ENCODE measurements around the gene RBMS1. TPM values are rescaled to one million over a fixed set of nuclear protein-coding genes. Genes with fewer than 3 reads are reported as not detected.

Gene RBMS1
- total and polyA plus RNA-seq, 2 of the 4 experiments (the other 2 are of a cell fraction) = 43.5 to 64.9 TPM

DNA sequence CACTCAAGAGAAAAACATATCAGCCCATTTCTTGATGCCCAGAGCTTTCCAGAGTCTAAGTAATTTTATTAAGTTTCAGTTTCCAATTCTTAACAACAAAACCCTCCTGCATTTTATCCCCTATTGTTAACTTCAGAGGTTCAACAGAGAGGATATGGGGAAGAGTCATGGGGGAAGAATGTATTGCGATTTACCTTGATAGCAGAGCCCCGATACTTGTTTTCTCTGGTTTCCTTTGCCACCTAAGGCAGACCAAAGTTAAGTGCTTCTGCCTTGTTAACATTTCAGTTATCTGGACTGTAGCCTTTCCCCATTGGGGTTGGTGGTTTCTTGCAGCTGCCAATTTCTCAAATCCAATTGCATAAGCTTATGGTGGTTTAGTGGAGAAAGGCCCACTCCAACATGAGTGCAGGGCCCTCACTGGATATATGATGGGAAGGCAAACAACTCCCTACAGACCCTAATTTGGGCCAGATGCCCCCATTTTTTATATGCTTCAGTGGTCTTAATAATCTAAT is 211.5 kb downstream of the RBMS1 start:
- Histone ChIP-seq H3K4me3 (ENCODE audit: insufficient read depth, low read depth, low read length) (no peak overlapping the region), H3K79me1 (ENCODE audit: low read depth in 1 of 2, low read length in 2 of 2) (peaks cover 24 to 46% of the 10 kb centered on the region in 2 experiments), H4K5ac (ENCODE audit: low read depth, low read length) (no peak overlapping the region), H3K4me1 (ENCODE audit: control insufficient read depth, insufficient read depth, low read length) (peaks cover 1% of the 10 kb centered on the region; the same call in 1 of the 2 replicates), H3K56ac (ENCODE audit: extremely low read depth, insufficient read depth, low read length) (no peak overlapping the region), H4K8ac (ENCODE audit: low read depth in 2 of 2, low read length in 2 of 2) (no peak overlapping the region), H2AK9ac (replicated peaks; ENCODE audit: low read depth, low read length, poor library complexity) (no peak overlapping the region), H4K20me1 (ENCODE audit: insufficient read depth, low read length) (no peaks in the 10 kb centered on the region), H2BK15ac (ENCODE audit: low read depth, low read length) (no peak overlapping the region), H3K27ac (ENCODE audit: insufficient read depth, low read length) (no peak overlapping the region), H3K9me3 (ENCODE audit: control insufficient read depth, insufficient read depth, low read length) (no peaks in the 10 kb centered on the region), H2AK5ac (ENCODE audit: low read depth, low read length) (no peak overlapping the region), H3K4ac (ENCODE audit: low read depth, low read length) (no peak overlapping the region), H2BK5ac (ENCODE audit: low read depth, low read length, poor library complexity, severe bottlenecking) (no peak overlapping the region), H3K23ac (ENCODE audit: low read depth, low read length) (no peak overlapping the region), H4K91ac (ENCODE audit: insufficient read depth, low read depth, low read length) (no peak overlapping the region), H3K9ac (ENCODE audit: low read depth, low read length) (no peak overlapping the region), H3K18ac (ENCODE audit: low read depth, low read length) (no peak overlapping the region), H2BK120ac (ENCODE audit: low read depth, low read length) (no peak overlapping the region), H3K36me3 (ENCODE audit: control insufficient read depth, insufficient read depth, low read length) (peaks cover 59% of the 10 kb centered on the region), H2AFZ (replicated peaks; ENCODE audit: low read length, poor library complexity) (no peak overlapping the region), H3K9me1 (ENCODE audit: insufficient read depth, low read length) (peaks cover 6% of the 10 kb centered on the region; the same call in 1 of the 2 replicates), H3K4me2 (ENCODE audit: low read depth, low read length) (no peak overlapping the region), H2BK20ac (ENCODE audit: low read depth, low read length) (no peak overlapping the region), H3K27me3 (ENCODE audit: control insufficient read depth, insufficient read depth, low read length) (no peaks in the 10 kb centered on the region), H3K14ac (replicated peaks; ENCODE audit: low read depth, low read length) (peak overlapping the region; percentile 21; the same call in 1 of the 2 replicates)
- no TSS peak for BruUV-seq (replicated peaks)
- in situ Hi-C loops (cut with MboI; ENCODE audit: low sequenced_read_pairs) = no loop called here
- CTCF ChIA-PET = interaction anchor here (0.9 to 1.1 kb wide), 2 partner anchors 12 to 172 kb away, joined by 3 to 4 read pairs; no protein-coding TSS in a partner anchor
- TF ChIP-seq, protein P1, sequence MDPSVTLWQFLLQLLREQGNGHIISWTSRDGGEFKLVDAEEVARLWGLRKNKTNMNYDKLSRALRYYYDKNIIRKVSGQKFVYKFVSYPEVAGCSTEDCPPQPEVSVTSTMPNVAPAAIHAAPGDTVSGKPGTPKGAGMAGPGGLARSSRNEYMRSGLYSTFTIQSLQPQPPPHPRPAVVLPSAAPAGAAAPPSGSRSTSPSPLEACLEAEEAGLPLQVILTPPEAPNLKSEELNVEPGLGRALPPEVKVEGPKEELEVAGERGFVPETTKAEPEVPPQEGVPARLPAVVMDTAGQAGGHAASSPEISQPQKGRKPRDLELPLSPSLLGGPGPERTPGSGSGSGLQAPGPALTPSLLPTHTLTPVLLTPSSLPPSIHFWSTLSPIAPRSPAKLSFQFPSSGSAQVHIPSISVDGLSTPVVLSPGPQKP (IDR thresholded peaks at IDR 0.05; ENCODE audit: borderline replicate concordance, low read depth, low read length) = no peak
- no peak for TF ChIP-seq POLR2A (IDR thresholded peaks at IDR 0.05; ENCODE audit: low read depth, low read length)
- TF ChIP-seq CHD1 (IDR thresholded peaks at IDR 0.05; ENCODE audit: low read depth, low read length) = no peak
- TF ChIP-seq, protein P2, sequence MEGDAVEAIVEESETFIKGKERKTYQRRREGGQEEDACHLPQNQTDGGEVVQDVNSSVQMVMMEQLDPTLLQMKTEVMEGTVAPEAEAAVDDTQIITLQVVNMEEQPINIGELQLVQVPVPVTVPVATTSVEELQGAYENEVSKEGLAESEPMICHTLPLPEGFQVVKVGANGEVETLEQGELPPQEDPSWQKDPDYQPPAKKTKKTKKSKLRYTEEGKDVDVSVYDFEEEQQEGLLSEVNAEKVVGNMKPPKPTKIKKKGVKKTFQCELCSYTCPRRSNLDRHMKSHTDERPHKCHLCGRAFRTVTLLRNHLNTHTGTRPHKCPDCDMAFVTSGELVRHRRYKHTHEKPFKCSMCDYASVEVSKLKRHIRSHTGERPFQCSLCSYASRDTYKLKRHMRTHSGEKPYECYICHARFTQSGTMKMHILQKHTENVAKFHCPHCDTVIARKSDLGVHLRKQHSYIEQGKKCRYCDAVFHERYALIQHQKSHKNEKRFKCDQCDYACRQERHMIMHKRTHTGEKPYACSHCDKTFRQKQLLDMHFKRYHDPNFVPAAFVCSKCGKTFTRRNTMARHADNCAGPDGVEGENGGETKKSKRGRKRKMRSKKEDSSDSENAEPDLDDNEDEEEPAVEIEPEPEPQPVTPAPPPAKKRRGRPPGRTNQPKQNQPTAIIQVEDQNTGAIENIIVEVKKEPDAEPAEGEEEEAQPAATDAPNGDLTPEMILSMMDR (conservative IDR thresholded peaks at IDR 0.05; ENCODE audit: low read depth, low read length) = no peak
- TF ChIP-seq CEBPB (IDR thresholded peaks at IDR 0.05; ENCODE audit: low read depth, low read length) = no peak
- TF ChIP-seq FOS (IDR thresholded peaks at IDR 0.05; ENCODE audit: low read depth, low read length) = no peak
- TF ChIP-seq, protein P3, sequence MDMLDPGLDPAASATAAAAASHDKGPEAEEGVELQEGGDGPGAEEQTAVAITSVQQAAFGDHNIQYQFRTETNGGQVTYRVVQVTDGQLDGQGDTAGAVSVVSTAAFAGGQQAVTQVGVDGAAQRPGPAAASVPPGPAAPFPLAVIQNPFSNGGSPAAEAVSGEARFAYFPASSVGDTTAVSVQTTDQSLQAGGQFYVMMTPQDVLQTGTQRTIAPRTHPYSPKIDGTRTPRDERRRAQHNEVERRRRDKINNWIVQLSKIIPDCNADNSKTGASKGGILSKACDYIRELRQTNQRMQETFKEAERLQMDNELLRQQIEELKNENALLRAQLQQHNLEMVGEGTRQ (IDR thresholded peaks at IDR 0.05; ENCODE audit: low read depth, low read length) = no peak
- no peak for TF ChIP-seq RCOR1 (IDR thresholded peaks at IDR 0.05; ENCODE audit: insufficient replicate concordance, low read length)
- POLR2A ChIA-PET (ENCODE audit: unreplicated experiment) = no interaction called here
- WGBS, 2 experiments (ENCODE audit: extremely low coverage in 2 of 2, insufficient read length in 1 of 2) = no CpG with 5 or more reads among the region's 2 CpGs
- intact Hi-C loops (cut with micrococcal nuclease) = no loop called here
- no peak for DNase-seq
- ATAC-seq (ENCODE audit: low read depth) = no peak
- dilution Hi-C loops (cut with HindIII; ENCODE audit: low sequenced_read_pairs, unreplicated experiment) = no loop called here

Data from IMR-90 (cell line).